Erythroblast (primary cell): Measurements from ENCODE around the gene RNPS1.

Experiments
- GATA1 ChIP-seq: IDR thresholded peaks from 2 replicates; pipeline ENCODE4 v1.6.1; 2011; ENCODE audit warnings: low read depth, mild to moderate bottlenecking, control low read depth, low read length, moderate library complexity
- POLR2A ChIP-seq: IDR thresholded peaks from 2 replicates; pipeline ENCODE4 v1.6.1; 2011; ENCODE audit warnings: mild to moderate bottlenecking, low read length

DNA sequence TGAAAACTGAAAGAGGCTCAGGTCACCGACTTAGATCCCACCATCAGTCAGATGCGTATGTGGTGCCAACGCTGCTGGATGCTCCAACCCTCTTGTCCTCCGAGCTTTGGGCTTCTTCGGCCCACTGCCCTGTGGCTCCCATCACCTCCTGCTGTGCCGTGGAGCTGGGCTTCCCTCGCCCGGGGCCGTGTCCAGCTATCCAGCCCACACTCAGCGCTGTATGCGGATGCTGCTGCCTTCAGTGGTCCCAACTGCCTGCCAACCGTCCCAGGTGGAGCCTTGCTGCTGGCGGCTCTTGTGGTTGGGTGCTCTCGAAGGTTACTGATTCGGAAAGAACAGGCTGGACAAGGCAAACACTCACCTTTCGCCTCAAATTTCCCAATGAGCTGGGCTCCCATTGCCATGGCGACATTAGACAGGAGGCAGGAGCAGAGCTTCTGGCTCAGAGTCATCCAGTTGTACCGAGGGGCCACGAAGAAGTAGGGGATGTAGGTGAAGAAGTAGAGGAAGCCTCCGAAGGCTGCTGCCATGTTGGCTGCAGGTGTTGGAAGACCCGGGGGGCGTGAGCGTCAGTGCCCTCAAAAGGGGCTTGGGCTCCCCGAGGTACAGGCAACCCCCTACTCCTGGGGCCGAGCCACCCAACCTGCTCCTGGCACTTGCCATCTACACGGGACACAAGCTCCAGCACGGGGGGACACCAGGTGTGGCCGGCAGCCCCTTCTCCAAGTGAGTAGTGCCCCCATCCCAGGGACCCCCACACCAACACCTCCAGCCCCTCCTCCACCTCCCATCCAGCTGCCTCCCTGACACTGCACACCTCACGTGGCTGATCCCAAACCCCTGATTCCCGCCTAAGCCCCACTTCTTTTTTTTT, 40.4 kb upstream of the RNPS1 start:
- TF ChIP-seq POLR2A (no peak), GATA1 (no peak)
